ENCODE measurements around the gene CAMK4.

The CAMK4 gene

GRCh38 chr5:111226556-111226955, 2.4 kb downstream of the CAMK4 start:
- DNase-seq (ENCODE audit: low read depth in 1 of 2, low spot score in 1 of 2) = no peak
- TF ChIP-seq SPI1 (IDR thresholded peaks at IDR 0.05; ENCODE audit: borderline replicate concordance, low read depth) (no peak), POLR2AphosphoS5 (IDR thresholded peaks at IDR 0.05; ENCODE audit: low read depth) (no peak), CTCF (IDR thresholded peaks at IDR 0.05; ENCODE audit: insufficient read depth, low read length) (no peak), GABPA (IDR thresholded peaks at IDR 0.05; ENCODE audit: low read depth) (no peak), REST (IDR thresholded peaks at IDR 0.05; ENCODE audit: insufficient replicate concordance, low read depth) (no peak)
- Histone ChIP-seq H3K27ac (replicated peaks) (no peak overlapping the region), H3K4me3 (replicated peaks; ENCODE audit: insufficient read depth, low read length) (no peak overlapping the region), H3K27me3 (ENCODE audit: insufficient read depth, poor library complexity, severe bottlenecking) (peaks cover 5% of the 10 kb centered on the region)

GRCh38 chr5:111227226-111227782, 3.1 kb downstream of the CAMK4 start:
- Histone ChIP-seq H3K4me3 (replicated peaks; ENCODE audit: insufficient read depth, low read length) (no peak overlapping the region), H3K27ac (replicated peaks) (no peak overlapping the region), H3K27me3 (ENCODE audit: insufficient read depth, poor library complexity, severe bottlenecking) (peaks cover 5% of the 10 kb centered on the region)
- TF ChIP-seq GABPA (IDR thresholded peaks at IDR 0.05; ENCODE audit: low read depth) (no peak), CTCF (IDR thresholded peaks at IDR 0.05; ENCODE audit: insufficient read depth, low read length) (no peak), SPI1 (IDR thresholded peaks at IDR 0.05; ENCODE audit: borderline replicate concordance, low read depth) (no peak), REST (IDR thresholded peaks at IDR 0.05; ENCODE audit: insufficient replicate concordance, low read depth) (no peak), POLR2AphosphoS5 (IDR thresholded peaks at IDR 0.05; ENCODE audit: low read depth) (no peak)
- DNase-seq (ENCODE audit: low read depth in 1 of 2, low spot score in 1 of 2) = no peak

- Histone ChIP-seq H3K27me3 (ENCODE audit: insufficient read depth, poor library complexity, severe bottlenecking) (peaks cover 5% of the 10 kb centered on the region), H3K27ac (replicated peaks) (no peak overlapping the region)
- no peak for DNase-seq (ENCODE audit: low read depth in 1 of 2, low spot score in 1 of 2)
Measured at GRCh38 chr5:111227801-111228200, 3.6 kb downstream of the CAMK4 start.

More at GRCh38 chr5:111227801-111228200, 3.6 kb downstream of the CAMK4 start:
- TF ChIP-seq REST (IDR thresholded peaks at IDR 0.05; ENCODE audit: insufficient replicate concordance, low read depth) (no peak), POLR2AphosphoS5 (IDR thresholded peaks at IDR 0.05; ENCODE audit: low read depth) (no peak), GABPA (IDR thresholded peaks at IDR 0.05; ENCODE audit: low read depth) (no peak), SPI1 (IDR thresholded peaks at IDR 0.05; ENCODE audit: borderline replicate concordance, low read depth) (no peak), CTCF (IDR thresholded peaks at IDR 0.05; ENCODE audit: insufficient read depth, low read length) (no peak)
- no peak overlapping the region for H3K4me3 ChIP-seq (replicated peaks; ENCODE audit: insufficient read depth, low read length)

All from HL-60 (cell line).